HG03175 (cell line): ENCODE results near the gene INO80B.
"Not testable (repeated sequence)": the region's sequence is repeated elsewhere in the genome, so short reads cannot be mapped to it uniquely, and the experiment has no call there.

Experiments used
- ATAC-seq: cut with Tn5 transposase; IDR thresholded peaks from one replicate; pipeline ENCODE4 v1.9.1; 2021; ENCODE audit warnings: mild to moderate bottlenecking, moderate library complexity; ENCODE audit not compliant: unreplicated experiment

The INO80B gene

DNA sequence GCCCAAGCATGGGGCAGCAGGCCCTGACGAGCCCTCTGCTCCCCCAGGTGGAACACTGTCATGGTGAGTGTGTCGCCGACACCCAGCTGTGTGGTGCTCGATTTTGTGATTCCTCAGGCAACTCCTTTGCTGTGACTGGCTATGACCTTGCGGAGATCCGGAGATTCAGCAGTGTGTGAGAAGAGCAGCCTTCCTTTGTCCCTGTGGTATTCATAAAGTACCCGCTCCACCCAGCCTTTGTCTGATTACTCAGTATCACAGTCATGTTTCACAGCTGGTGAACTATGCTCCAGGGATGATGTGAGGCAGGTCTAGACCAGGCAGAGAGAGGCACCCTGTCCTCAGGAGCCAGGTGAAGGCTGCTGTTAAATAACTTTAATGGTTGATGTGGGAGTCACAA lies 29.4 kb upstream of the INO80B start:
- ATAC-seq, result no peak

DNA sequence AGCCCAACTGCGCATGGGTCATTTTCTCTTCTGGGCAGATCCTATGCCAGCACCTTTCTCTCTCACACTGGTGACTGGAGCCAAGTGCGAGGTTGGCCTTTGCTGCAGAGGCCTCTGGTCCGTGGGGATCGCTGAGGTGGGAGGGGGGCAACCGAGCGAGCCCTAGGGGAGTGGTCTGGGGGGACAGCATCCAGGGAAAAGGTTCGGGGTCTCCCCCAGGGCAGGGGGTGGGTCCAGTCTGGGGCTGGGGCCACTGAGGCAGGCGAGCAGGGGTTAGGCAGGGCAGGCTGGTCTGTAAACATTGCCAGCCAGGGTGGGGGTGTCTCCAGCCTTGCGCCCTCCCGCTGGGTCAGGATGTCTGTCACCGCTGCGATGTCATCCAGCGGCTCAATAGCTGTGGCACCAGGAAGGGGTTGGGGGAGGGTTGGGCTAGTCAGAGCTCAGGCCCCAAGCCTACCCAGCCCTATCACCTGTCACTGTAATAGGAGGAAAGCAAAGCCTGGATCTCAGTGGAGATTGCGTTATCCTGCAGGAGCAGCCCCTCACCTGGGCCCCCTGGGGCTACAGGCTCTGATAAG lies 28.6 kb upstream of the INO80B start:
- ATAC-seq, result no peak

DNA sequence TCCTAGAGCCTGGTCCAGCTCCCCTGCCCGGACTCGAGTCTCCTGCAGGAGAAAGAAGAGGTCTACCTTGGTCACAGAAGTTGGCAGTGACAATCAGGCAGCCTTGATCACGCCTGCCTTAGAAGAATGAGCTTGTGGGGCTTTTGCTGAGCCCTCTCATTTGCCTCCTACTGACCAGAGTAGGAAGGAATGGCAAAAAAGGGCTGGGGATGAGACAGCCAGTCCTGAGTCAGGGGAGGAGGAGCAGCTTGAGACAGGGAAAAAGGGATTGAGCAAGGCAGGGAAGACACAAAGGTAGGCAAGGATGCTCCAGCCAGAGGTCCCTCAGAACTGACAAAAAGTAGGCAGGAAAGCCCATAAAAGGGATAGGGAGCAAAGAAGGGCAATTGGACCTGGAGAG lies 27.3 kb upstream of the INO80B start:
- ATAC-seq, result no peak

DNA sequence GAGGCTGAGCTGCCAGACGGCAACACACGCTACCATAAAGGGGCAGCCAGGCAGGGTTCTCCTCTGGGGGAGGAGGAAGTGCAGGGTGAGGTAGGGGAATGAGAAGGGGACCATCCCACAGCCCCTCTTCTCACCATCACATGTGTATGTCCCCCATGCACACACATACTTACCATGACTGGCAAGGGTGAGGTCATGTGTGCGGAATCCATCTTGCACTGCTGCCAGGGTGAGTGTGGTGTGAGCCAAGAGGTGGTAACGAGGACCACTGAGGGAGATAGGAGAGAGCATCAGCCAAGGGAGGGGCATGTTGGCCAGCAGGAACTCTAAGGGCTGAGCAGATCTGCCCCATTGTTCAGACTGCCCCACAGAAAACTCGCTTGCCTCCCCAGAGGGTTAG lies 26.2 kb upstream of the INO80B start:
- ATAC-seq, result no peak

DNA sequence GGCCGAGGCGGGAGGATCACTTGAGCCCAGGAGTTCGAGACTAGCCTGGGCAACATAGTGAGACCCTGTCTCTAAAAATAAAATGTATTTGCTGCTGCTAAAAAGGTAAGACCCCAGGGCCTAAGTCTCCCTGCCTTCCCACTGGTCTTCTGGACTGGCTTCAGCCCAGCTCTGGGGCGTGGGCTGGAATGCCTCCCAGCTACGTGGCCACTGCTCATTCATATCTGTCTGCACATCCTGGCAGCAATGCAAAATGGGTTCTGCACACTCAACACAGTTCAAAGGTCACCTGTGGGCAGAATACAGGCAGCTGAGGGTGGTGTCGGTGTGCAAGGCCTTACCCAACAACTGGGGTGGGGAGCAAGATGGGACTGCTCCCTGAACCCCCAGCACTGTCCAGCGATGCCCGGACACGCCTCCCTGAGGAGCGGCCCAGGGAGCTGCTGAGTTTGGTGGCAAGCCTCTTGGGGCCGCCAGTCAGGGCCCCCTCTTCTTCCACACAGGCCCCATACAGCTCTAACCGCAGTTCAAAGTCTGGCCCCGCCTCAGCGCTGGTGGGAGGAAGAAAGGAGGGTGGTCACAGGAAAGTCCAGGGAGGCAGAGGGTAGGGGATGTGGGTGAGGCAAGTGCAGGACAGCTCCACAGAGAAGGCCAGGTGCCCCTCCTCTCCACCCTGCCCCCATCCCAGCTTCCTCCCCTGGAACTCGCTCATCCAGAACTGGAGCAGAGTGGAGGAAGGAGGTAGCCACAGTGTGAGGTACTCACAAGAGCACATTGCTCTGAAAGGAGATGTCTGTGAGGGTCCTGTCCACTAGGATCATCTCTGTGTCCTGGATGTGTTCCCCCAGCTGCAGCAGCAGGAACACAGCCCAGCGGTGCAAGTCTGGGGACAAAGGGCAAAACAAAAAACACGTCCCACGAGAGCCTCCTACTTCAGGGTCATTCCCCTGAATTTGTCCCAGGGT lies 25.1 kb upstream of the INO80B start:
- no peak for ATAC-seq

DNA sequence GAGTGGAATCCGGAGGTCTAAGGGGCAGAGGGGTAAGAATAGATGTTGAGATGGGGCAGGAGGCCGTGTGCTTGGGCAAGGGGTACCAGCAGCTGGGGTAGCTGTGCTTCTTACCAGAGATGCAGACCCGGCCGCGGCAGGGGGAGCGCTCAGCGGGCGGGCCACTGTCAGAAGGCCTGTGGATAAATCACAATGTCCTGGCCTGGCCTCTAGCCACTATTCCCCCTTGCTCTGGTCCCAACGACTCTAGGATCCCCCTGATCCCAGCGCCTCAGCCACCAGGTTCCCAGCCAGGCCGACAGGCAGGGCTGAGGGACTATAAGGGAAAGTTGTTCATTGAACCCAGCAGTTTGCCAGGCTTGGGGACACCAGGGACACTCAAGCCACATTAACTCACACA lies 24.4 kb upstream of the INO80B start:
- ATAC-seq, result no peak

DNA sequence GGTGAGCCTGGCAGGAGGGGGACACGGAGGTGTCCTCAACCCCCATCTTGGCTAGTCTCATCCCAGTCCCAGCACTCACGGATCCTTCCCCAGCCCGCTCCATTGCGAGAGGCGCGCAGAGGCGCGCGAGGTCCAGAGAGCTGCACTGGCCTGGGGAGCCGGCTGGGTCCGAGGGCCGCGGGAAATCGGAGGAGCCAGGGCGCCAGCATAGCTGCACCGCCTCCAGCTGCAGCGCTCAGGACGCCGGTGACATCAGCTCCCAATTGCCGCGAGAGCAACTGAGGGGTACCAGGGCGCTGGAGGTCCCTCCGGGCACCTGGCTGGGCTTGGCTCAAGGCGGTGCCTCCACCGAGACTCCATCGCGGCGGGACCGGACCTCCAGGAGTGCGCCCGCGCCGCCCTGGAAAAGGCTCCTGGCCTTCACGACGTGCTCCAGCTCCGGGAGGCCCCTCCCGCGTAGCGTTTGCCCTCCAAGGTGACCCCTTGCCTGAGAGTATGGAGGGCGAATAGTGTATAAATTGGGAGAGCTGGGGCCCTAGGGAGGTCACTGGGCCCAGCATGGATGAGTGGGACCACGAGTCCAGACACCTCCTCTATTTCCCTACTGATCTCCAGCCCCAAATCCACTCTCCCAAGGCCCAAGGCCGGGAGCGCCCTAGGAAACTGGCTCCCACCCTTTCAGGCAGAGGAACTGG lies 18.6 kb upstream of the INO80B start:
- ATAC-seq, result no peak

DNA sequence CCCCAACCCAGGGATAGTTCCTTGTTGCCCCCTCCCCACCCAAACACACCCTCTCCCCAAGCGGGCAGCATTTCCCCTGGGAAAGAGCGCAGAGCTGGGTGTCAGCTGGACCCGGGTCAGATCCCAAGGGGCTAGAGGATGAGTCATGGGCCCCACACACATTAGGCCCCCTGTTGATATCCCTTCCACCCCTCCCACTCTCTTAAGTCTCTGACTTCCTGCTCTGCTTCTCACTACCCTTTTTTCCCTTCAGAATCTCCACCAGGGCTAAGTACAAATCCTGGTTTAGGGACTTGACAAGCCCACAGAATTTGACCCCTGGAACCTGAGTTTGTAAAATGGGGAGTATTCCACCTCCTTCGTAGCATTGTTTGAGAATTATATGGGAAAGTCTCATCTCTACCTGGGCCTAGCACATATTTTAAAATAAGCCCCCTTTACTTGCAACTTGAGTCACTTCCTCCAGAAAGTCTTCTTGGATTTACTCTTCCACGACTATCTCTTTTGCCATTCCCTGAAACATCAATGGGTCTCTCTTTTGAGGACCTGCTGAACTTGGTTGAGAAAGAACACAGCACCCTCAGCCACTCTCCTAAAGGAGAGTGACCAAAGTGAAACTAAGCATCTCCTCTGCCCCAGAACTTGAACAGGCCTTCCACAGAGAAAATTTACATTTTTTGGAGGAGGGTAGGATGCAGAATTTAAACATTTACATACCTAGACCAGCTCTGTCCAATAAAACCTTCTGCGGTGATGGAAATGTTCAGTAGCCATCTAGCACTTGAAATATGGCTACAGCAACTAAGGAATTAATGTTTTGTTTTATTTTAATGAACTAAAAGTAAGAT lies 17.8 kb upstream of the INO80B start:
- no peak for ATAC-seq

DNA sequence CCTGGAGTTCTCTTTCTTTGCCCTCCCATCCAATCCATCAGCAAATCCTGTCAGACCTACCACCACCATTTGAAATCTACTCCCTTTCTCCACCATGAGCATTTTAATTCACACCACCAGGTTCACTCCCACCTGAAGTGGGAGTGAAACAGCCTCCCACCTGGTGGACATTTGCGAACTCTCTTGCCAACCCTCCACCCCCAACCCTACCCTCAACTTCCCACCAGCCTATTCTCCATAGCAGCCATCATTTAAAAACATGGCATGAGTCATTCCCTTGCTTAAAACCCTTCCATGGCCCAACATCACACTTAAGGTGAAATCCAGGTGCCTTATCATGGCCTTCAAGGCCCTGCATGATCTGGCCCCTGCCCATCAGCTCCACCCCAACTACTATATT lies 16.6 kb upstream of the INO80B start:
- no peak for ATAC-seq

DNA sequence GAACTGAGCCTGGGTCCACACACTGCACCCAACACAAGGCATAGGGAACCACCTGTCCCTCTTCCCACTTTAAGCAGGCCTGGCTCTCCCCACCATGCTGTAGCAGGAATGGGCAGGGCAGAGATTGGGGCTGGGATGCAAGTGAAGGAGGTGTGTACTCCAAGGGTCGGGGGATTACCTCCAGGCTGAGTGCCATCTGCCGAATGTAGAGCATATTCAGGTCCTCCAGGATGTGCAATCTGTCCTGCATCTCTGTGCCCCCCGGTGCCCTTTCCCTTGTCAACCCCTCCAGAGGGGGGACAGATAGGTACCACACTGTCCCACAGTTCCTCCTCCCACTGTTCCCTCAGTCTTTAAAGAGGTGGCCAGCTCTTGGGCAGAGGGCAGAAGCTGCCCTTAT lies 15.5 kb upstream of the INO80B start:
- no peak for ATAC-seq

DNA sequence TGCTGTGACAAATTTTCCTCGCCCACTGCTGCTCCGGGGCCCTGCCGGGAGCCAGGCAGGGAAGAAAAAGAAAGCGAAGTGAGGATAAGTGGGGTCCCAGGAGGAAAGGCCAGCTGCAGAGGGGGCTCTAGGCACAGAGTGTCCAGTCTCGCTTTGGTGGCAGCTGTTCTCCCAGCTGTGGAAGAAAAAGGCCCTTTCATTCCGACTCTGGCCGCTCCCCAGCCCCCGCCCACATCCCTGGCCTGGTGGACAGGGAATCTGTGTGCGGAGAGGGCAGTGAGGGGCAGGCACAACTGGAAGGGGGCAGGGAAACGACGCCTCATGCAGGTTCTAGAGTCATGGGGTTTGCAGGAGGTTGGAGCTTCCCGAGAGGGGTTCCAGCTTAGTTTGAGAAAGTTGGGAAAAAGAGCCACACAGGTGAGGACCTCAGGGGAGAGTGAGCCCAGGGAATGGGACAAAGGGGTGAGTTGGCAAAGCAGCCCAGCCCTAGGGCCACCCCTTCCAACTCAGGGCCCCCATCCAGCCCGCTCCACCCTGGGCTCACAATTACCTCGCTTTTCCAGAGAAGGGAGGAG lies 15.0 kb upstream of the INO80B start:
- ATAC-seq, result no peak

DNA sequence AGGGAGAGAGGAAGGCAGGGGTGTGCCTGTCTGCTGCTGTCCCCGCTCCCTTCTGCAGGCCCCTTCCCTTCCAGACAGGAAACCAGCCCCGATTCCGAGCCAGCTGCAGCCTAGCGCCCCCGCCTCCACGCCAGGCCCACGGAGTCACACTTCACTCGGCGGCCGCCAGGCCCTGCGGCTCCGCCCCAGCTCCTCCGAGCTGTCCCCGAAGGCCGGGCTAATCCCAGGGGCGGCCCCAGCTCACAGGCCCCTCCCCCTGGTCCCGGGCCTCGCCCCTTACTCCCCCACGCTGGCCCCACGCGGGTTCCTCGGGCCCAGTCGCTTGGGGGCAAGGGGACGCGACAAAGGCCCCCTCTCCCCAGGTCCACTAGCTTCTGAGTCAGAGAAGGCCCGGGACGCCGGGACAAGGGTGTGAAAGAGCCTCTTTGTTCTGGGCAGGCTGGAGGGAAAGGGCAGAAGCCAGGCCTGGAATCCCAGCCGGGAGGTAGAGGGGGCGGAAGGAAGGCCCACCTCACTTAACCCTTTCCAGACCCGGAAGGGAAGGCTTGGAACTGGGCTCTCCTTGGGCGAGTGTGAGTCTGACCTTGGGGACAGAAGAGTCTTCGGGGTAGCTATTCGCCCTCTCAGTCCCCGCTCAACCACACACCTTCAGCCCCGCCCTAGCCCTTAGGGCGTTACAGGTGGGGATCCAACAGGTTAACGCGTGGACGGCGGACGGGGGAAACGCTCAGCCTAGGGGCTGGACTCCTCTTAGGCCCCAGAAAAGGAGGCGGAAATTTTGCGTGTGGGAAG lies 14.3 kb upstream of the INO80B start:
- ATAC-seq, result peak; percentile 83

DNA sequence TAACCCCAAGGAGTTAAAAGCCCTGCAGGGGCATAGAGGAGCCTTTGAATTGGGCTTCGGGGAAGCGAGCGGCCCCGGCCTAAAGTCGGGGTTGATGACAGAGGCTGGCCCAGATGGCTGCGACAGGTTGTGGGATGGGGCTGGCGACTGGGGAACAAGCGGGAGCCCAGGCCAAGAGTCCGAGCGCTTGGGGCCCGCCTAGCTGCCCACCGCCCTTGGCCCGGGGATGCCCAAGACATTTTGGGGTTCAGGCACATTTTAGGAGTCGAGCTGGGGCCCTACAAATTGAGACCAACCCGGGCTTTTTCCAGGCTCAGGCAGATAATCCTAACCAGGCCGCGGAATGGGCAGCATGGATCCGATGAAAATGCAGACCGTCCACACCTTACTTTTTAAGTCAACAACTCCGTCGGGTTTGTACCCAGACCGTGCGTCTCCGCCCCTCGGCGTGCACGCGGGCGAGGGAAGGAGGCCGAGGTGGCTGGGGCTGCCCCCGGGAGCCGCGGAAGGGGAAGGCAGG lies 13.7 kb upstream of the INO80B start:
- ATAC-seq, result no peak

DNA sequence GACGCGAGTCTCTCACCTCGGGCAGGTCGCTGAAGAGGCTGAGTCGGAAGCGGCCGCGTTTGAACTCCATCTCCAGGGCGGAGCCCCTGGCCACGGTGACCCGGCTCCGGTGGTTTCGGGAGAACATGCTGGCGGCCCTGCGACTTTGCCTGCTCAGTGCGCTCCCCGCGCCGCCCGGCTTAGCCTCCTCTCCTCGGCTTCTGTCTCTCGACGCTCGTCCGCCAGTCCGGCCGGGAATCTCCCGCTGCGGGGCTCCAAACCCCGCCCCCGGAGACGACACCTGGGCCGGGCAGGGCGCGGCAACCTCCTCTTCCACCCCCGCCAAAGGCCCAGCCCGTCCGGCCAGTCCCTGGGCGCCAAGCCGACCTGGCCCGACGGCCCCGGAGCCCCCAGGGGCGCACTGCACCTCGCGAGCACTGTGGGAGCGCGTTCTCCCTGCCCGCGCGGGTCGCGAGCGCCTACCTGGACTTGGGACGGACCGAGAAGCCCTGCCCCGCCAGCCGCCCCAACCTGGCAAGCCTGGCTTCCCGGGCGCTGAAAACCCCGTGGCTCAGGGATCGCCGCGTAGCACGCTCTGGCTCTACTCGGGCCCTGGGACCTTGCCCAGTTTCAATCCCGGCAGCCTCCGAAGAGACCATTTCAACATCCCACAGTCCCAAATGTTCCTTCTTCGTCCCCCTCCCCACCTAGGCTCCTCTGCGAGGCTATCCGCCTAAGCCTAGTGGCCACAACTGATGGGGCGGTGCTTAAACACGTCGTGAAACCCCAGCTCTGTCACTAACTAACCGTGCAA lies 13.0 kb upstream of the INO80B start, which contains the start of gene RTKN:
Gene RTKN (minus strand): TSS at position 248 of the 793 bp plus-strand sequence. CDS start 121 bp downstream, at position 127.
- ATAC-seq, result no peak

DNA sequence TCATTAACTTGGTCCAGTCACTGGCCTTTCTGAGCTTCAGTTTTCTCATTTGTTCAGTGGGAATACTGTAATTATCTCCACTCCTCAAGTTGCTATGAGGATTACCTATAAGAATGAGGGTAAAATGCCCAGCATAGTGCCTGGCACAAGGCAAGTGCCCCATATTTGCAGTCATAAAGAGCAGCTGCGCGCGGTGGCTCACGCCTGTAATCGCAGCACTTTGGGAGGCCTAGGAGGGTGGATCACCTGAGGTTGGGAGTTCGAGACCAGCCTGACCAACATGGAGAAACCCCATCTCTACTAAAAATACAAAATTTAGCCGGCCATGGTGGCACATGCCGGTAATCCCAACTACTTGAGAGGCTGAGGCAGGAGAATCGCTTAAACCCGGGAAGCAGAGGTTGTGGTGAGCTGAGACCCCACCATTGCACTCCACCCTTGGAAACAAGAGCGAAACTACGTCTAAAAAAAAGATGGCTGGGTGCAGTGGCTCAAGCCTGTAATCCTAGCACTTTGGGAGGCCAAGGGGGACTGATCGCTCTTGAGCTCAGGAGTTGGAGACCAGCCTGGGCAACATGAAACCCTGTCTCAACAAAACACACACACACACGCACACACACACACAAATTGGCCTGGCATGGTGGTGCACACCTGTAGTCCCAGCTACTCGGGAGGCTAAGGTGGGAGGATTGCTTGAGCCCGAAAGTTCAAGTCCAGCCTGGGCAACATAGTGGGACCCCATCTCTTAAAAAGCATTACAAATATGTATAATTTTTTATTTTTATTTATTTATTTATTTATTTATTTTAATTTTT lies 12.2 kb upstream of the INO80B start:
- ATAC-seq, result not testable (repeated sequence)

DNA sequence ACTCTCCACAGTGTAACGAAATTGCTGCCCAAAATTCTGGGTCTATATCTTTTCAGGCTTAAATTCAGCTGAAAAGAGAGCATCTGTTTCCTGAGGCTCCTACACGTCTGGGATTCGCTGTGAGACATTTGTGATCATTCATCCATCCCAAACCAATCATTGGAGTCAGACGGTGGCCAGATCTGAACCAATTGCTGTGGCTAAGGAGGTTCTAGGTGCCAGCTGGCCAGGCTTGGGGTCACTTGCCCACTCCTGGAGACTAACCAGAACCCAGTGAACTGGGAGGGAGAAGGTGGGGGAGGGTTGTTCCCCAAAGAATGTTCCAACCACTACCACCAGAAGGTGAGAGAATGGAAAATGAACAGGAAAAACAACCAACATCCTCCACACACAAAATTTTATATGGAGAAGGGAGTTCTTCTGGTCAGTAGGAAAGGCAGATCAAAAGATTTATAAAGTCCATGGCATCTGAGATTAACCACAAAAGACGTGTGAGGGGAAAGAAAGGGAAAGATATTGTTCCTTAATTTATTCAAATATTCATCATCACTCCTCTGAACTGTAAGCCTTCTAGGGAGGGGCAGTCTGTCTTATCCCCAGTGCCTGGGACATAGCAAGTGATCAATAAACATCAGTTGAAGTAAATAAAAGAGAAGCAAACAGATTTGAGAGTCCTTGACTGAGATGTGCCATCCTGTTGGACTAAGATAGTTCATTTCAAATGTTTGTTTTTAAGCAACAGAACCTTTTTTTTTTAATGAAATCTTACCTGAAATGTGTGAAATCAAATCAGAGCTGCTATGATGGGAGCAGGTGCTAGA lies 10.2 kb upstream of the INO80B start:
- no peak for ATAC-seq
